ENCODE data around the gene SIL1.

DNA sequence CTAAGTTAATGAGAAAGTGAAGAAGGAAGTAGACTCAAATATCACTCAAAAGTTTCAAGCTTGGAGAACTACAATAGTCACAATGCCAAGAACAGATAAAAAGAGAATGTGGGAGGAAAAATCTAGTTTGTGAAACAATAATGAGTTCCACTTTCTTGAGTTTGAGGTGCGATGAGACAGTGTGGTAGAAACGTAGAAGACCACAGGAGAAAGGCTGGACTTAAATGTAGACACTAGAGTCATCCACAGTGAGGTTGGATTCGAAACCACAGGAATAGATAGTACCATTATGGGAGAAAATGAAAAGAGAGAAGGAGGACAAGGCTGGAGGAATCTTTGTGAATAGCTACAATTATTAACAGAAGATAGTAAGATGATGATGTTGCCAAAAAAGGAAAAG, 182.0 kb downstream of the SIL1 start:
- TF ChIP-seq, protein P1, sequence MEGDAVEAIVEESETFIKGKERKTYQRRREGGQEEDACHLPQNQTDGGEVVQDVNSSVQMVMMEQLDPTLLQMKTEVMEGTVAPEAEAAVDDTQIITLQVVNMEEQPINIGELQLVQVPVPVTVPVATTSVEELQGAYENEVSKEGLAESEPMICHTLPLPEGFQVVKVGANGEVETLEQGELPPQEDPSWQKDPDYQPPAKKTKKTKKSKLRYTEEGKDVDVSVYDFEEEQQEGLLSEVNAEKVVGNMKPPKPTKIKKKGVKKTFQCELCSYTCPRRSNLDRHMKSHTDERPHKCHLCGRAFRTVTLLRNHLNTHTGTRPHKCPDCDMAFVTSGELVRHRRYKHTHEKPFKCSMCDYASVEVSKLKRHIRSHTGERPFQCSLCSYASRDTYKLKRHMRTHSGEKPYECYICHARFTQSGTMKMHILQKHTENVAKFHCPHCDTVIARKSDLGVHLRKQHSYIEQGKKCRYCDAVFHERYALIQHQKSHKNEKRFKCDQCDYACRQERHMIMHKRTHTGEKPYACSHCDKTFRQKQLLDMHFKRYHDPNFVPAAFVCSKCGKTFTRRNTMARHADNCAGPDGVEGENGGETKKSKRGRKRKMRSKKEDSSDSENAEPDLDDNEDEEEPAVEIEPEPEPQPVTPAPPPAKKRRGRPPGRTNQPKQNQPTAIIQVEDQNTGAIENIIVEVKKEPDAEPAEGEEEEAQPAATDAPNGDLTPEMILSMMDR (IDR thresholded peaks at IDR 0.05; ENCODE audit: low read depth, low read length, poor library complexity, severe bottlenecking): no peak
- TF ChIP-seq EZH2phosphoT487 (IDR thresholded peaks at IDR 0.05; ENCODE audit: borderline replicate concordance, low read length): no peak
